HG03095 (cell line): ENCODE measurements around the gene VCL.
"Not testable (repeated sequence)": the region's sequence is repeated elsewhere in the genome, so short reads cannot be mapped to it uniquely, and the experiment has no call there.

Source experiments
- ATAC-seq: cut with Tn5 transposase; IDR thresholded peaks from one replicate; pipeline ENCODE4 v1.9.1; 2021; ENCODE audit warnings: moderate library complexity; ENCODE audit not compliant: unreplicated experiment

The VCL gene

DNA sequence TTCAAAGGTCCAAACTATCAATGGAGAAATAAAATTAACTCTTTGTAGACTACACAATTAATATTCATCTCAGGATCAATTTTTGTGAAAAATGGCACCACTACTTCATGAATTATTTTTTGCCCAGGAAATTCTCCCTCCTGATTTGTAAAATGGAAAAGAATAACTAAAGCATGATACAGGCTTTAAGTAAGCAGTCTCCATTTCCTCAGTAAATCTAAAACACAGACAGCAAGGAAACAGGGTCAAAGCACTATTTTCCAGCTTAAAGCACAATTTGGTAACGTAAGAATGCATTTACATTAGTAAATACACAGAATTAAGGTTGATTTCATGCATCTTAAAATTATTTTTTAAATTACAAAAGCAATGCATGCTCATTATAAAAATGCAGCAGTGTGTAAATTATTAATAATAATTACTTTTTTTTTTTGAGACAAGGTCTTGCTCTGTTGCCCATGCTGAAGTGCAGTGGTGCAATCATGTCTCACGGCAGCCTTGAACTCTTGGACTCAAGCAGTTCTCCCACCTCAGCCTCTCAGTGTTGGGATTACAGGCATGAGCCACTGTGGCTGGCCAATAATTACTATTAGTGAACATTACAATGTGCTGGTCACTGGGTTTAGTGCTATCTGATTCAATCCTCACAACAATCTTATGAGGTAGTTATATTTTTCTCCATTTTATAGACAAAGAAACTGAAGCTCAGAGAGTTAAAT lies 26.1 kb upstream of the VCL start:
- ATAC-seq = no peak

DNA sequence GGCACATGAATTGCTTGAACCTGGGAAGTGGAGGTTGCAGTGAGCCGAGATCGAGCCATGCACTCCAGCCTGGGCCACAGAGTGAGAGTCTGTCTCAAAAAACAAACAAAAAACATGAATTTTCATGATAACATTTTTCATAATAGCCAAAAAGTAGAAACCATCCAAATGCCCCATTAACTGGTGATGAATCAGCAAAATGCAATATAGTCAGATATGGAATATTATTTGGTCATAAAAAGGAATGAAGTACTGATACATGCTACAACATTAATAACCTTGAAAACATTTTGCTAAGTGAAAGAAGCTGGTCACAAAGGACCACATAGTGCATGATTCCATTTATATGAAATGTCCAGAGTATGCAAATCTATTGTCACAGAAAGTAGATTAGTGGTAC lies 24.5 kb upstream of the VCL start:
- ATAC-seq = no peak

DNA sequence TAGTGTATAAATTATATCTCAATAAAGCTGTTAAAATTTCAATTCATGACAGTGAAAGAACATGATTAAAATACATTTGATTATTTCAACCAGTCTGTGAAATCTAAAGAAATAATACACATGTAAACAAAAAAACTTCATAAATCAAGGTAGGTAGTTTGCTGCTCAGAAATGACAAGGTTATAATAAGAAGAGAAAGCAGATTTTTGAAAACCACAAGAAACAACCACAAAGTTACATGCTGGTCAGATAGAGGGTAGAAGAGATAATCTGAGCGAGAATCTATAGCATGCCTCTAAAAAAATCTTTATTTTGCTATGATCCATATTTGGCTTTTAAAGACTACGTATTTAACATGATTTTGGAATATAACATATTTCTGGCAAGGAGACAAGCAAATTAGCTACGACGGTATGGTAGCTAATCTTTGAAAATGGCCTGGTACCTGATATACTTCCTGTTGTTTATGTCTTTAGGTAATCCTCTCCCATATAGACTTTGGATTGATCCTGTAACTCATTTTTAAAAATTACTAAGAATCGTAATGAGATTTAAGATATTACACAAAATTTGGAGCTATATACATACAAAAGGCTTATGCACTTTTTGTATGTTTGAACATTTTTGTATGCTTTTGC lies 23.5 kb upstream of the VCL start:
- ATAC-seq = no peak

DNA sequence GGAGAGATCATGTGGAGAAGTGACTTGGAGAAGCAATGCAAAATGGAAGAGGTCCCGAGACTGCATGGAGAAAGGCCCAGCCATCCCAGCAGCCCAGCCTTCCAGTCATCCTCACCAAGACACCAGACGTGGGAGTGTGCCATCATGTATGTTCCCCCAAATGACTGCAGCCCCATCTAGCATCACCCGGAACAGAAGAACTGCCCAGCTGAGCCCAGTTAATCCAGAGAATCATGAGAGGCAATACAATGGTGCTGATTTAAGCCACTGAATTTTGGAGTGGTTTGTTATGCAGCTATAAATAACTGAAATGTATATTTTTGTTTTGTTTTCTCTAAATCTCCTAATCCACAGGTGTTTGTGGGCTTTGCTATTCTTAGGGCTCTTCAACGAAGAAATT lies 22.5 kb upstream of the VCL start:
- no peak for ATAC-seq

DNA sequence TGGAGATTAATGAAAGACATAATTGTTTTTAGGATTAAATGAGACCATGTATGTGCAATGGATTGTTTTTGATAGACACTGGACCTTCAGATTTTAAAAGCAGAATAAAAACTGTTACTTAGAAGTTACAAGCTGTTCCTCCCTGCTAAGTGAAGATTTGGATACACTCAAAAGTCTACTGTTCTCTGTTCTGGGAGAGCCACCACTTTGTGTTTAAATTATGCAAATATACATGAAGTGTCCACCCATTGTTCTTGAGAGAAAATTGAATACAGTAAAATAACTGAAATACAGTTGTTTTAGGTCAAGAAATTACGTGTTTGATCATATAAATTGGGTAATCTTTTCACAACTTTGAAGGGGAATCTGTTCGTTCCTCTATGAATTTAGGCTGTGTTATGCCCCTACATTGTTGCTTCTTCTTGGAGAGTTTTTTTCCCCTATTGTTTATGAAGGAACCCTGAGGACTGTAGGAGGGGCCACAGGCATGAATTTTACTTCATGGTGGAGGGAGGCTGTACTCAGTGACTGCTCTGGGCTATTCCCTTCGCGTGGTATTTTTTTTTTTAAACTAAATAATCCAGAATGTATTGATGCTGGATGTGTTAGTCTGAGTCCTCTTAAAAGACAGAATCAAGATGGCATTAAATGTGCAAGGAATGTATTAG lies 18.6 kb upstream of the VCL start:
- no peak for ATAC-seq

DNA sequence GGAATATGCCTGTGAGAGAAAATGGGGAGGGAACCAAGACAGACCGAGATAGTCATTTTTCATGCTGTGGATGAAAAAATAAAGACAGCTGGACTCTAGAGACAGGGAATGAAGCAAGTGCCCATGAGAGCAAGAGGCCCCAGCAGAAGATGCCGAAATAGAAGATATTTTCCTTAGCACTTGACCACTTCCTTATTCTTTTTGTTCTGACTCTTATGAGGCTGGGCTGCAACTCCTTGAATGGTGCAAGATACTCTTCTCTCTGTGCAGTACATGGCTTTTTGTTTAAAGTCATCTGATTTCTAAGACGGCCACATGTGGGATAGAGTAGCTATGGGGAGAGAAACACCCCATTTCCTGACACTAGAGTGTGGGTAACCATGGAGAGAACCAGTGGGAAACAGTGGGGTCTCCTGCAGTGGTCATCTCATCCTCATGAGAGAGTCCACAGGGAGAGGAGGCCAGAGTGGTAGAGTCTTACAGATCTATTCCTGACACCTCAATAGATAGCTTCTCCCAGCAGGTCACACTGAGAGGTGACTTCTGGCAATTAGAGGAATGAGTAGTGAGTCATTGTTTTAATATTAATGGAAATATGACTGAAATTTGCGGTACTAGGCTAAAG lies 18.0 kb upstream of the VCL start:
- no peak for ATAC-seq

DNA sequence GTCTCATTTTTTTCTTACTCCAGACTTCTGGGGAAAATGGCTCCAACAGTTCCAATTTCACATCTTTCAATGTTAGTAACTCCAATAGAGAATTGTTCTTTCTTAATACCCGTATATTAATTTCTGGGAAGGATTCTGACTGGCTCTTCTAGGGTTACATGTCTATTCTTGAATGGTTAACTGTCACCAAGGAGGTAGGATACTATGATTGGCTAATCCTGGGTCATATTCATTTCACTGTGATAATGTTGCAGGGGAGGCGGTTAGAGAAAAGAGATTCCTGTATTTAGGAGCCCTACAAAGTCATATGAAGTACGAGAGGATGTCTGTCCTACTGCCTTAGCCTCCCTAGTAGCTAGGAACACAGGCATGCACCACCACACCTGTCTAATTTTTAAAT lies 16.1 kb upstream of the VCL start:
- no peak for ATAC-seq

DNA sequence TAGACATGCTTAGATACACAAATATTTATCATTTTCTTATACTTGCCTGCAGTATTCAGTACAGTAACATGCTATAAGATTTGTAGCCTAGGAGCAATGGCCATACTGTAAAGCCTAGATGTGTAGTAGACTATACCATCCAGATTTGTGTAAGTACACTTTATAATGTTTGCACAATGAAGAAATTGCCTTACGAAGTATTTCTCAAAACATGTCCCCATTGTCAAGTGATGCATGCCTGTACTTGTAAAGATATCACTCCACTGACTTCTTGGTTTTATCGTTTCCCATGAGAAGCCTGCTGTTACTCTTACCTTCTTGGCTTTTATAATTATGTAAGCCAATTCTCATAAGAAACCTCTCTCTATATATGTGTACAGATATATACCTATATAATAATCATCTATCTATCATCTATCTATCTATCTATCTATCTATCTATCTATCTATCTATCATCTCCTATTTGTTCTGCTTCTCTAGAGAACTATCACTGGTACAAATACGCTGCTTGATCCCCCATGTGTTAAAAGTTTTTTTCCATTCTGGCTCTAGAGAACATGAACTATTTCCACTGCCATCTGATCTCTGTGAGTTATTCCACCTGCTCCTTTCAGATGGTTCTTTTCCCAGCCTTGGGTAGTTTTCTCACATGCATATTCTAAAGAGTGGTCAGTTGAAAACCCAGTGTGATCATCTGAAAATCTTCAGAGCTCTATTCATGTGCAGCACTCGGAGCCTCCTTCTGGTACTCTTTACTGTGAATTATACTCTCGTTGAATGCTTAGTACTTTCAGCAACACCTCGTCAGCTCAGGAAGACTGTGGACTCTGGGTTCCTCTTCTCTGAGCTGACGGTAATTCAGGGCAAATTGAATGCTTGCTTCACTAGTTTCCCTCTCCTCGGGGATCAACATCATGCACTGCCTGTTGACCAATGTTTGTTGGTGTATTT lies 14.5 kb upstream of the VCL start:
- no peak for ATAC-seq

DNA sequence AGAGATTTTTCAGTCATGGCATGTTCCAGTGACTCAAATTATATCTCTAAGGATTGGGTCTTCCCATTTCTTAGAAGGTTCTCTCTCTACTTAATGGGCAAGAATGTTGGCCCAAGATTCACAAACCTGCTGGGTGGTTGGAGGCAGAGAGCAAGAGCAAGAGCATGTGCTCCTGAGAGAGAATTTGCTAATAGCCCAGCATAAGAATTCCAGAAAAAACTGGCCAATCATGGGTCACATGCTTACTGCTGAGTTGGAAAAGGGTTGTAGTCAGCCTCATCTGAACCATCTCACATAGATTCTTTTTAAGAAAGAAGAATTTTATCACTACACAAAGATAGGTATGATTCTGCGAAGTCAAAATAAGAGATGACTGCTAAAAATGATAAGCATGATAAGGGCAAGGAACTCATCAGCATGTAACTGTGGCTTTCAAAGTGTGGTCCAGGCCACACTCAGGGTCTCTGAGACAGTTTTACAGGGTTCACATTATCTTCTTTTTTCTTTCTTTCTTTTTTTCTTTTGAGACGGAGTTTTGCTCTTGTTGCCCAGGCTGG lies 8.2 kb upstream of the VCL start:
- ATAC-seq = no peak

DNA sequence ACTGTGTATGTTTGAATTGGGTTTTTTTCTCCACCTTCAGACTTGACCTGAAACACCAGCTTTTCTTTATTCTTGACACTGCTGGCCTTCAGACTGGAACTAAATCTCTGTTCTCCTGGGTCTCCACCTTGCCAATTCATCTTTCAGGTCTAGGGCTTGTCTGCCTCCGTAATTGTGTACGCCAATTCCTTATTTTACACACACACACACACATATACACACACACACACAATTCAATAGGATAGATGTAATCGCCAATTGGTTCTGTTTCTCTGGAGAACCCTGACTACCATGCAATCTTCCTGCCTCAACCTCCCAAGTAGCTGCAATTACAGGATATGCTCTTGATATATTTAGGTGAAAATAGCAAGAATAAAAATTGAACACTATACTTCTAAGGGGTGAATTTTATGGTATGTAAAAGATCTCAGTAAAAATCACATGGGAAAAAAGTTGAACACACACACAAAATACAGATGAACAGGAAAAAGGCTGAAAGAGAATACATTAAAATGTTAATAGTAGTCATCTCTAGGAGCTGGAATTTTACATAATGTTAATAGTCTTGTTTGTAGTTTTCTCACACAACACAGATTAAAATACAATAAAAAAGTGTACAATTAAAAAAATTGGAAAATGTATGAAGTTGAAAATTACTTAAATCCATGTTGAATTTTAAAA lies 6.6 kb upstream of the VCL start:
- ATAC-seq = no peak

DNA sequence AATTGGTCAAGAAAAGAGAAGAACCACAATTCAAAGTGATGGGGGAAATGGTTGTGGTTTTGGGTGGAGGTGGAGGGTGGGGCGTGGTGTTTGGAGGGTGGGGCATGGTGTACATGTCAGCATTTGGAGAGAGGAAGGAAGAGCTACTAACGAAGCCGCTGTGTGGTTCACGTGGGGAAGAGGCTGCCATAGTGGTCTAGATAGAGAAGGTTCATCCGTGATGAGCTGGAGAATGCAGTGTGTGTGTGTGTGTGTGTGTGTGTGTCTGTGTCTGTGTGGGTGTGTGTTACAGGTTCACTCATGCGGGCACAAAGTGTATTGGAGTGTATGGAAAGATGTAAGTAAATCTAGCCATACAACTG lies 6.1 kb upstream of the VCL start:
- ATAC-seq = no peak

DNA sequence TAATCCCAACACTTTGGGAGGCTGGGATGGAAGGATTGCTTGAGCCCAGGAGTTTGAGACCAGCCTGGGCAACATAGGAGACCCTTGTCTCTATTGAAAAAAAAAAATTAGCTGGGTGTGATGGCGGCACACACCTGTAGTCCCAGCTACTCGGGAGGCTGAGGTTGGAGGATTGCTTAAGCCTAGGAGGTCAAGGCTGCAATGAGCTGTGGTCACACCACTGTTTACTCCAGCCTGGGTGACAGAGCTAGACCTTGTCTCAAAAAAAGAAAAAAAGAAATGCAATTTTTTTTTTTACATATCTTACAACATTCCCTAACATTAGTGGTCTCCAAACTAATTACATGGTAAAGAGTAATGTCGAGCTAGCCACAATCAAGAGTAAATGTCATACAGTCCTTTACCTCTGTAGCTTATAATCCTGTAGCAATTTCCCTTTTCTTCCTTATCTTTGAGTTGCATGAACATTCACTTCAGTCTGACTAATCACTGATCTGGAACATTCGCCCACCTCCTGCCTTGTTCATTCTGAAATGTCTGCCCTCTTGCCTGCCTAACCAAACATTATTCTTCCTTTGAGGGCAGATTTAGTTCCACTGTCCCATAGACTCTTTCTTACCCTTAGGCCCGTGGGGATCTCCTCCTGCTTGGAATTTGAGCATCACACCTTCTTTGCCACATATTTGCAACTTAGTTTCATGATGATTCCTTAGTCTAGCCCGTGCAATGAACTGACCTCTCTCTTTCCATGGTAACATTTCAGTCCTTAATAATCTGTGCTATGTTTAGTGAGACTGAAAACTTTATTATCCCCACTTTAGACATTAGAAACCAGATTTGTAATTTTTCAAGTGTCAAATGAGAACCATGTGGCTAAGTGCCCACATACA lies 4.8 kb upstream of the VCL start:
- ATAC-seq = no peak

DNA sequence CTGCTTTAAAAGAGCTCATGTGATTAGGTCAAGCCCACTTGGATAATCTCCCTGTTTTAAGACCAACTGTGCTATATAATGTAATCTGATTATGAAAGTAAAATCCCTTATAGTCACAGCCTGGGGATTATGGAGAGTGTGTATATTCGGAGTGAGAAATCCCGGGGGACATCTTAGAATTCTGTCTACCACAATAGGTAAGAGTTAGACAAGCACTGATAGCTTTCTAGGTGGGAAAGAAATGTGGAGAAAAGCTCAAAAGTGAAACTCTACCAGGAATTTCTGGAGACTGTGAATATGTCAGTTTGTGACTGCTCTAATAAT lies 2.9 kb upstream of the VCL start:
- ATAC-seq = no peak

DNA sequence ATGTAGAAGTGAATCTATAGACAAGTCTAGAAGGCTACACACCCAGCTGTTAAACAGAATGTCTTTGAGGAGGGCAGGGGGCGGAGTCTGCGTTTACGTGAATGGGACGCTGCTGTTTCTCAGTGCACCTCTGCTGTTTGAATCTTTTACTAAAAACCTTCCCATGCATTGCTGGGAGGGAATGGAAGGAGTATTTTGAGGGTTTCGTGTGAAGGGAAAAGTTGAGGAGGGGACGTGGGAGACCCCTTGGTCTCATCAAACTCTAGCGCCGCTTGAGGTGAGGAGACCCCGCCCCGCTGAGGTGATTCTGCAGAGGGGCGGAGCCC lies 492 bp upstream of the VCL start:
- peak; percentile 54 for ATAC-seq

DNA sequence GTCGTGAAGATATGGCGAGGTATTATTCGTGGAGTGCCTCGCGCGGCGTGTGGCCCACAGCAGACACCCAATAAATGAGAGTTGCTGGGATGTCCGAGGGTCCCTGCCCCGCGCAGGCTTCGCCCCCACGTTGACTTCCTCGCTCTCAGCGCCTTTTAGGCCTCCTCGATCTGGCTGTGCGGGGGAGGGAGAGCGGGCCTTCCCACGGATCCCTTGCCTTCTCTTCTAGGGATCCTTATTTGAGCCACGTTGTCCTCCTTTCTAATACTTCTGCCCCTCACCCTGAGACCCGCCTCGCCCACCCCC lies 660 bp downstream of the VCL start:
- ATAC-seq = no peak

DNA sequence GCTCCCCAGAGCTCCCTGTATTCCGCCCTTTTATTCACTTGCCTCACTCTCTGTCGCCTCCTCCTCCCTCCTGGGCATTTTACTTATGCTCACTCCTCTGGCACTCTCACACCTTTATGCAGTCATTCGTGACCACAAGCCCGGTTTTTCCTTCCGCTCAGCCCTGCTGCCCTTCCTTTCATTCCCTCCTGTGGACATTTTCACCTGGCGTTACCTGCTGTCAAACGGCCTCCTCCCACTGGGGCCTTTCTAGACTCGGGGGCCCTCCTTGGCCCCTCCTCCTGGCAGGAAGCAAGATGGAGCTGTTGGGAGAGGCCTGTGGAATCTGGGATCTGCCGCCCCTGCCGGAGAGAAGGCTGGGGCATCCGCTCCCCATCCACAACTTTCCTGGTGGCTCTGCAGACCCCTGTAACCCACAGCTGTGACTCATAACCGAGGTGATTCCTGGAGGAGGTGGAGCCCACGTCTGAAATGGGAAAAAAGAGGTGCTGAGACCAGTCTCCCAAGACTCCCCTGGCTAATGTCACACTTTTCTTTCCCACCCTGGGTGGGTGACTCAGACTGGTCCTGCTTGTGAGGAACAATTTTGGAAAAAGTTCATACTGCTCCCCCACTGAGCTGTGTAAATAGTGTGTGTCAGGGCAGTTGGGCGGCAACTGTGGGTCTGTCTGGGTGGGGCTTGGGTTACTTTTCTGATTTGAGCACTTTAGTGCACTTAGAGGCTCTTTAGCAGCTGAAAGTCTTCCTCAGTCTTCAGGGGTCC lies 1.2 kb downstream of the VCL start:
- no peak for ATAC-seq

DNA sequence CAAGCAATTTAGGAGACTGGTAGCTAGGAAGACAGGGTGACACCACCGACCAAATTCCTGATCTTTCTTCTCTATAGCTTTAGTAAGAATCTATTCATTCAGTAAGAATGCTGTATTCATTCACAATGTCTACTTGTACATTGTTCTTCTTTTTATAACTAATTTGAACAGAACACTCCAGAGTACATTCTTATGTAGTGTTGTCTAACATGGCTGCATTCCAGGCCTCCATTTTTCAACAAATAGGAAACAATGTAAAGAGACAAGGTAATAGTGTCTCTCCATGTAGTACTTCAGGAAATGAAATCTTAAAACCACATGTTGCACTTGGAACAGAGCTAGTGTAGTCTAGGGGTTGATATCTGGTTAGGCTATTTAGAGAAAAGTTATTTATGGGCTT lies 1.8 kb downstream of the VCL start:
- no peak for ATAC-seq

DNA sequence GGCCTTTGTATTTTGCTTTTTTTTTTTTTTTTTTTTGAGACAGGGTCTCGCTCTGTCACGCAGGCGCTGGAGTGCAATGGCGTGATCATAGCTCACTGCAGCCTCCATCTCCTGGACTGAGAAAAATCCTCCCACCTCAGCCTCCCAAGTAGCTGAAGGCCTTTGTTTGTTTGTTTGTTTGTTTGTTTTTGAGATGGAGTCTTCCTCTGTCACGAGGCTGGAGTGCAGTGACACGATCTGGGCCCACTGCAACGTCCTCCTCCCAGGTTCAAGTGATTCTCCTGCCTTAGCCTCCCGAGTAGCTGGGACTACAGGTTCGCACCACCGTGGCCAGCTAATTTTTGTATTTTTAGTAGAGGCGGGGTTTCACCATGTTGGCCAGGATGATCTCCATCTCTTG lies 2.3 kb downstream of the VCL start:
- not testable (repeated sequence) for ATAC-seq
